ENCODE measurements around the gene KHK.
A peak's percentile ranks its signal among the peaks of the same experiment; 100 is the strongest.

KHK gene

DNA sequence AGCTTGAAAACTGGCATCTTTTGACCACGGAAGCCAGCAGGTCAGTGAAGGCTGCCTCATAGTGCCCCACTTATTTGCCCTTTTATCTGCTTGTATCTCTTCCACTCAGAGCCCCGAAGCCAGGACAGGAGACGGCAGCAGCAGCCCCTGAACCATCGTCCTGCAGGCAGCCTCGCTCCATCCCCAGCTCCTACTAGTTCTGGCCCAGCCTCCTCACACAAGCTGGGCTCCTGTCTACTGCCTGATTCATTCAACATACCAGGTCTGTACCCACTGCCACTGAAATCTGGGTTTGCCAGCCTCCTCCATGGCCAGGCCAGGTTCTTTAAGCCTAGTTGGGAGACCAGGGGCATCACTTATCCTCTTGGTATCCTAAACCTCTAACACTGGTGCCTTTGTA lies 19.2 kb upstream of the KHK start:
- H3K27me3 ChIP-seq (ENCODE audit: insufficient read depth, low read length) = no peaks in the 10 kb centered on the region
- H3K9ac ChIP-seq (ENCODE audit: low read length) = no peak overlapping the region
- peaks cover 23% of the 10 kb centered on the region for H3K4me1 ChIP-seq (ENCODE audit: insufficient read depth, low read length, severe bottlenecking)
- no peaks in the 10 kb centered on the region for H3K9me3 ChIP-seq (ENCODE audit: low read length)
- peaks cover 13% of the 10 kb centered on the region; the same call in 1 of the 2 replicates for H3K79me2 ChIP-seq (ENCODE audit: insufficient read depth, low read length)
- no peaks in the 10 kb centered on the region for H3K9me2 ChIP-seq (ENCODE audit: low read depth, low read length)
- H3F3A ChIP-seq (ENCODE audit: insufficient read depth, low read length) = no peaks in the 10 kb centered on the region
- no peak overlapping the region for H3K4me3 ChIP-seq (ENCODE audit: low read depth, low read length, poor library complexity, severe bottlenecking)
- no peaks in the 10 kb centered on the region for H4K20me1 ChIP-seq (ENCODE audit: insufficient read depth, low read length)
- no peak for TF ChIP-seq EZH2 (IDR thresholded peaks at IDR 0.05; ENCODE audit: borderline replicate concordance, low read length)
- TF ChIP-seq, protein P1, sequence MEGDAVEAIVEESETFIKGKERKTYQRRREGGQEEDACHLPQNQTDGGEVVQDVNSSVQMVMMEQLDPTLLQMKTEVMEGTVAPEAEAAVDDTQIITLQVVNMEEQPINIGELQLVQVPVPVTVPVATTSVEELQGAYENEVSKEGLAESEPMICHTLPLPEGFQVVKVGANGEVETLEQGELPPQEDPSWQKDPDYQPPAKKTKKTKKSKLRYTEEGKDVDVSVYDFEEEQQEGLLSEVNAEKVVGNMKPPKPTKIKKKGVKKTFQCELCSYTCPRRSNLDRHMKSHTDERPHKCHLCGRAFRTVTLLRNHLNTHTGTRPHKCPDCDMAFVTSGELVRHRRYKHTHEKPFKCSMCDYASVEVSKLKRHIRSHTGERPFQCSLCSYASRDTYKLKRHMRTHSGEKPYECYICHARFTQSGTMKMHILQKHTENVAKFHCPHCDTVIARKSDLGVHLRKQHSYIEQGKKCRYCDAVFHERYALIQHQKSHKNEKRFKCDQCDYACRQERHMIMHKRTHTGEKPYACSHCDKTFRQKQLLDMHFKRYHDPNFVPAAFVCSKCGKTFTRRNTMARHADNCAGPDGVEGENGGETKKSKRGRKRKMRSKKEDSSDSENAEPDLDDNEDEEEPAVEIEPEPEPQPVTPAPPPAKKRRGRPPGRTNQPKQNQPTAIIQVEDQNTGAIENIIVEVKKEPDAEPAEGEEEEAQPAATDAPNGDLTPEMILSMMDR (IDR thresholded peaks at IDR 0.05; ENCODE audit: low read length) = no peak
- H3K4me2 ChIP-seq (ENCODE audit: low read length) = no peak overlapping the region
- no peak overlapping the region for H3K27ac ChIP-seq (ENCODE audit: low read depth, low read length, poor library complexity, severe bottlenecking)
- H3K36me3 ChIP-seq (ENCODE audit: insufficient read depth, low read length) = peaks cover 53% of the 10 kb centered on the region
- H2AFZ ChIP-seq (ENCODE audit: low read length) = no peak overlapping the region

DNA sequence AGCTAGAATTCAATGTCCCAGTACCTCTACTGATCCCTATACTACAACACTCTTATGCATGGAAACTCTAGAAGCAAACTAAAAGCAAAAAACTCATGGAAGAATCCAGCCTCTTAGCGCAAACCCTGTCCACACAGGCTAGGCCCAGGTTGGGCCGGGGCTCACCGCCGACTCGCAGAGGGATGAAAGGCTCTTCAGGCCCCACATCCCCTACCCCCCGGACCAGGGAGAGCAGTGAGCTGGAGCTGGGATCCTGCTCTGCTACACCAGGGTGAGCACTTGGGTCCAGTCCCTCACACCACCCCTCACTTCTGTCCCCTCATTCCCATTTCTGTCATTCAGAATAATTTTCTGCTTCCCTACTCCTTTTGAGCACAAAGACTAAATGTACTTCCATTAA lies 17.1 kb upstream of the KHK start:
- H3K4me2 ChIP-seq (ENCODE audit: low read length) = no peak overlapping the region
- TF ChIP-seq, protein P1 (IDR thresholded peaks at IDR 0.05; ENCODE audit: low read length) = no peak
- TF ChIP-seq EZH2 (IDR thresholded peaks at IDR 0.05; ENCODE audit: borderline replicate concordance, low read length) = no peak

GRCh38 chr2:27069961-27070618 lies 16.5 kb upstream of the KHK start:
- no peaks in the 10 kb centered on the region for H3F3A ChIP-seq (ENCODE audit: insufficient read depth, low read length)
- peaks cover 13% of the 10 kb centered on the region; the same call in 1 of the 2 replicates for H3K79me2 ChIP-seq (ENCODE audit: insufficient read depth, low read length)
- no peaks in the 10 kb centered on the region for H3K27me3 ChIP-seq (ENCODE audit: insufficient read depth, low read length)
- peaks cover 45% of the 10 kb centered on the region for H3K36me3 ChIP-seq (ENCODE audit: insufficient read depth, low read length)
- H3K9me2 ChIP-seq (ENCODE audit: low read depth, low read length) = no peaks in the 10 kb centered on the region
- H2AFZ ChIP-seq (ENCODE audit: low read length) = no peak overlapping the region
- H3K4me1 ChIP-seq (ENCODE audit: insufficient read depth, low read length, severe bottlenecking) = peaks cover 40% of the 10 kb centered on the region
- peak overlapping the region; percentile 88 for H3K9ac ChIP-seq (ENCODE audit: low read length)
- H3K4me2 ChIP-seq (ENCODE audit: low read length) = peak overlapping the region; percentile 90
- no peak for TF ChIP-seq EZH2 (IDR thresholded peaks at IDR 0.05; ENCODE audit: borderline replicate concordance, low read length)
- TF ChIP-seq, protein P1 (IDR thresholded peaks at IDR 0.05; ENCODE audit: low read length) = no peak
- no peaks in the 10 kb centered on the region for H4K20me1 ChIP-seq (ENCODE audit: insufficient read depth, low read length)
- H3K9me3 ChIP-seq (ENCODE audit: low read length) = no peaks in the 10 kb centered on the region
- H3K4me3 ChIP-seq (ENCODE audit: low read depth, low read length, poor library complexity, severe bottlenecking) = peak overlapping the region; percentile 97
- no peak overlapping the region for H3K27ac ChIP-seq (ENCODE audit: low read depth, low read length, poor library complexity, severe bottlenecking)

More for the DNA sequence above, 17.1 kb upstream of the KHK start:
- Histone ChIP-seq H3K79me2 (ENCODE audit: insufficient read depth, low read length) (peaks cover 13% of the 10 kb centered on the region; the same call in 1 of the 2 replicates), H3K36me3 (ENCODE audit: insufficient read depth, low read length) (peaks cover 48% of the 10 kb centered on the region), H2AFZ (ENCODE audit: low read length) (no peak overlapping the region), H3F3A (ENCODE audit: insufficient read depth, low read length) (no peaks in the 10 kb centered on the region), H3K9me3 (ENCODE audit: low read length) (no peaks in the 10 kb centered on the region), H3K9ac (ENCODE audit: low read length) (no peak overlapping the region), H3K4me3 (ENCODE audit: low read depth, low read length, poor library complexity, severe bottlenecking) (no peak overlapping the region), H3K9me2 (ENCODE audit: low read depth, low read length) (no peaks in the 10 kb centered on the region), H4K20me1 (ENCODE audit: insufficient read depth, low read length) (no peaks in the 10 kb centered on the region), H3K27ac (ENCODE audit: low read depth, low read length, poor library complexity, severe bottlenecking) (no peak overlapping the region), H3K27me3 (ENCODE audit: insufficient read depth, low read length) (no peaks in the 10 kb centered on the region), H3K4me1 (ENCODE audit: insufficient read depth, low read length, severe bottlenecking) (peaks cover 34% of the 10 kb centered on the region)

Data from OCI-LY1 (cell line).